ENCODE results near the gene FANCC.

Gene FANCC

DNA sequence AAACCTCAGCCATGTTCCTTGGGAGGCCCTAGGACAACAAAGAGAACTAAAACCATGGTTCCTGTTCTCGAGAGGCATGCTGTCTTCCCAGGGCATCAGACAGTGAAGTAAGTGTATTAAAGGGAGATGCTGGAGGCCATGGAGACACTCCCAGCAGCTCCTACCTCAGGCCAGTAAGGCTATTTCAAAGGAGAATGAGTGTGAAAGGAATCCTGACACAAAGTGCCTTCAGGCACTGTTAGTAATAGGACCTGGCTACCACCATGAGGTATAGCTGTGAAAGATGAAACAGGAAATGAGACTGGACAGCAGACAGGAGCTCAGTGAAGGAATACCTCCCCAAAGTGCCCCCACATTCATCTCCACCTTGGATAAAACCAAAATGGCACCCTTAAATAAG, 71.0 kb downstream of the FANCC start:
- no peak for TF ChIP-seq CTCF (conservative IDR thresholded peaks at IDR 0.05)
- no peak overlapping the region for H3K27ac ChIP-seq

GRCh38 chr9:95242613-95243012, 74.9 kb downstream of the FANCC start:
- no peak for TF ChIP-seq CTCF (conservative IDR thresholded peaks at IDR 0.05)

DNA sequence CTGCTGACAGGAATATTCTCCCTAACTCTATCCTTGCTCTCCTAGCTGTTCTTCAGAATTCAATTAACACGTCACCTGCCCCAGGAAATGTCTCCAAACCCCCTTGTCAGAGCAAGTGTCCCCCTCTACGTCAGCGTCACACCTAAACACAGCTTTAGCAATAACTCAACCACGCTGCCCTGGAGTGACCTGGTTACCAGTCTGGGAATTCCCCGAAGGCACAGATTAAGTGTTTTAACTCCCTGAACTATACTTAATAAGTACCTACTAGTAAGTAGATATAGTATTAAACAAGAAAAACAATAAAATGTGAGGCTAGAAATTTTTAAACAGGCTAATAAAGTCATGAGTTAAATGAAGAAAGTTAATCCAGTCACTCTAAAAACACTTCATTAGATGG, 78.4 kb downstream of the FANCC start:
- no peak overlapping the region for H3K27ac ChIP-seq
- no peak for TF ChIP-seq CTCF (conservative IDR thresholded peaks at IDR 0.05)

More at GRCh38 chr9:95242613-95243012, 74.9 kb downstream of the FANCC start:
- H3K27ac ChIP-seq, result no peak overlapping the region

DNA sequence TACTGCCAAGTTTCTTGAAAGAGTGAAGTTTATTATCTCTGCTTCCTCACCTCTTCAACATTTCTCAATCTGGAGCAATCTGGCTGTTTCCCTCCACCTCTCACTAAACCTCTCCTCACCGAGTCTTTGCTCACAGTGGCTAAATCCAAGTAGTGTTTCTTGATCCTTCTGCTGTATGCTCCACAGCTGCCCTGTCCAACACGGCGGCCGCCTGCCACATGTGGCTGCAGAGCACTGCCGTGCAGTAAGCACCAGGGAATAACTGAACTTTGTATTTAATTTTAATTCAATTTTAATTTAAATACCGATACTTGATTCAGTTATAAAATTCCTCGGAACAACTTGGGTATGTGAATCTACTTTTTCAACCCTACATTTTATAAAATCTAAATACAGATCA, 80.2 kb downstream of the FANCC start:
- H3K27ac ChIP-seq, result no peak overlapping the region
- no peak for TF ChIP-seq CTCF (conservative IDR thresholded peaks at IDR 0.05)

- H3K27ac ChIP-seq, result no peak overlapping the region
- TF ChIP-seq CTCF (conservative IDR thresholded peaks at IDR 0.05), result no peak
Observed at GRCh38 chr9:95230046-95230445, 87.5 kb downstream of the FANCC start.

DNA sequence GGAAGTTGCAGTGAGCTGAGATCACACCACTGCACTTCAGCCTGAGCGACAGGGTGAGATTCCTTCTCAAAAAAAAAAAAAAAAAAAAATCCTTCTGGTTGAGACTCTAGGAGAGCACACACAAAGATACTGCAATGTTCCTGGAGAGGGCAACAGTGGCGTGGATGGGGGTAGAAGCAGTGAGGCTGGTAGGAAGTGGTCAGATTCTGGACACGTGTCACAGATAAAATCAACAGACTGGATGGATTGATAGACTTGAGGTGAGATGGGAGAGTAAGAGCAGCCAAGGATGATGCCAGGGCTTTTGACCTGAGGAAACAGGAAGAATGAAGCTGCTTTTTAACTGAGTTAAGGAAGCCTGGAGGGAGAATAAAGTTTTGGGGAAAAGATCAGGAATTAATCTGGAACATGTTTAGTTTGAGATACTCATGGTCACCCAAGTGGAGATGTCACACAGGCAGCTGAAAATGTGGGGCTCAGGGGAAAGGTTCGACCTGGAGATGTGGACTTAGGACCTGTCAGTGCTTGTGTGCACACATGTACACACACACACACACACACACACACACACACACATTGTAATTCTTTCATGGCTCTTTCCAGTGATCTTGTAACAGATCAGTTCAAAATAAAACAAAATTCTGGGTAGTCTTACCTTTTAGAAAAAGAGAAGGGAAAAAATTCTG, 88.1 kb downstream of the FANCC start:
- H3K27ac ChIP-seq, result no peak overlapping the region
- TF ChIP-seq CTCF (conservative IDR thresholded peaks at IDR 0.05), result no peak

DNA sequence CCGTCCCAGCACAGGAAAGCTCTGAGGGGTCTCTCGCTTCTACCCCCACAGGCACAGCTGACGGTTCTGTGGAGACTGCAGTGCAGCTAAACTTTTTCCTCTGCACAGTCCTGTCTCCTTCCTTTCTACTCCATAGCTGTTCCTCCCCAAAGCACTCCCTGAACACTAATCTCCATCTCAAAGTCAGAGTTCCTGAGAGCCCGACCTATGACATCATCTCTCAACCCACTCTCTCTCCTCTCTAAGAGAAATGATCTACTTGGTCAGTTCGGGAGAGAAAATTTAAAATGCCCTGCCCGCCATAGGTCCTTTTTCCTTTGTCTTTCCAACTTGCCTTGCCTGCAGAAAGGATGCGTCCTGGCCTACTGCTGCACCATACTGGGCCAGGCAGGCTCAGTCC, 90.6 kb downstream of the FANCC start:
- no peak for TF ChIP-seq CTCF (conservative IDR thresholded peaks at IDR 0.05)
- H3K27ac ChIP-seq, result peak overlapping the region; percentile 94
